Measurements from ENCODE around the gene SEC14L1.
"Not testable (repeated sequence)": the region's sequence is repeated elsewhere in the genome, so short reads cannot be mapped to it uniquely, and the experiment has no call there.

Gene SEC14L1

GRCh38 chr17:77150196-77150595 lies 9.4 kb downstream of the SEC14L1 start:
- peaks cover 67% of the 10 kb centered on the region for H3K4me1 ChIP-seq (ENCODE audit: low read length)
- peaks cover 12% of the 10 kb centered on the region; the same call in 1 of the 2 replicates for H3K36me3 ChIP-seq (replicated peaks; ENCODE audit: insufficient read depth, low read length)
- peaks cover 42% of the 10 kb centered on the region for H4K20me1 ChIP-seq (ENCODE audit: insufficient read depth, low read length)

GRCh38 chr17:77151186-77151585 lies 10.4 kb downstream of the SEC14L1 start:
- Histone ChIP-seq H3F3A (ENCODE audit: insufficient read depth, low read length) (peaks cover 38% of the 10 kb centered on the region), H3K9ac (ENCODE audit: low read length) (no peak overlapping the region; the same call in 1 of the 2 replicates), H3K9me3 (replicated peaks; ENCODE audit: insufficient read depth, low read length) (no peaks in the 10 kb centered on the region), H3K4me1 (ENCODE audit: low read length) (peaks cover 64% of the 10 kb centered on the region), H2AFZ (ENCODE audit: low read length) (no peak overlapping the region), H3K4me2 (ENCODE audit: low read depth, low read length) (peak overlapping the region; percentile 80), H3K9me2 (replicated peaks; ENCODE audit: insufficient read depth, low read length) (no peaks in the 10 kb centered on the region), H3K4me3 (ENCODE audit: low read length) (no peak overlapping the region), H3K27ac (ENCODE audit: low read length) (no peak overlapping the region), H3K79me2 (ENCODE audit: low read length) (peaks cover 92% of the 10 kb centered on the region), H4K20me1 (ENCODE audit: insufficient read depth, low read length) (peaks cover 51% of the 10 kb centered on the region), H3K36me3 (replicated peaks; ENCODE audit: insufficient read depth, low read length) (peaks cover 12% of the 10 kb centered on the region; the same call in 1 of the 2 replicates), H3K27me3 (replicated peaks; ENCODE audit: insufficient read depth, low read length) (no peaks in the 10 kb centered on the region)
- TF ChIP-seq CTCF (IDR thresholded peaks at IDR 0.05; ENCODE audit: low read length) (no peak), EZH2 (optimal IDR thresholded peaks at IDR 0.05; ENCODE audit: low read depth, low read length) (no peak), EZH2phosphoT487 (IDR thresholded peaks at IDR 0.05; ENCODE audit: low read length) (no peak)
- peak; percentile 5 for DNase-seq

More at GRCh38 chr17:77150196-77150595, 9.4 kb downstream of the SEC14L1 start:
- H3K4me3 ChIP-seq (ENCODE audit: low read length), result no peak overlapping the region
- peaks cover 48% of the 10 kb centered on the region for H3F3A ChIP-seq (ENCODE audit: insufficient read depth, low read length)
- H3K79me2 ChIP-seq (ENCODE audit: low read length), result peaks cover 92% of the 10 kb centered on the region
- H3K4me2 ChIP-seq (ENCODE audit: low read depth, low read length), result peak overlapping the region; percentile 80
- H3K27me3 ChIP-seq (replicated peaks; ENCODE audit: insufficient read depth, low read length), result no peaks in the 10 kb centered on the region
- H3K9ac ChIP-seq (ENCODE audit: low read length), result peak overlapping the region; percentile 14; the same call in 1 of the 2 replicates
- no peak for TF ChIP-seq EZH2 (optimal IDR thresholded peaks at IDR 0.05; ENCODE audit: low read depth, low read length)
- TF ChIP-seq EZH2phosphoT487 (IDR thresholded peaks at IDR 0.05; ENCODE audit: low read length), result no peak
- no peak for TF ChIP-seq CTCF (IDR thresholded peaks at IDR 0.05; ENCODE audit: low read length)
- H3K27ac ChIP-seq (ENCODE audit: low read length), result peak overlapping the region; percentile 99
- H3K9me2 ChIP-seq (replicated peaks; ENCODE audit: insufficient read depth, low read length), result no peaks in the 10 kb centered on the region
- no peak overlapping the region for H2AFZ ChIP-seq (ENCODE audit: low read length)
- no peaks in the 10 kb centered on the region for H3K9me3 ChIP-seq (replicated peaks; ENCODE audit: insufficient read depth, low read length)
- DNase-seq, result peak; percentile 53

- peaks cover 57% of the 10 kb centered on the region for H4K20me1 ChIP-seq (ENCODE audit: insufficient read depth, low read length)
- not testable (repeated sequence) for H3K9me2 ChIP-seq (replicated peaks; ENCODE audit: insufficient read depth, low read length); H3K4me3 ChIP-seq (ENCODE audit: low read length); DNase-seq; H3K9ac ChIP-seq (ENCODE audit: low read length); H2AFZ ChIP-seq (ENCODE audit: low read length); H3K9me3 ChIP-seq (replicated peaks; ENCODE audit: insufficient read depth, low read length); H3K27me3 ChIP-seq (replicated peaks; ENCODE audit: insufficient read depth, low read length); H3K4me2 ChIP-seq (ENCODE audit: low read depth, low read length); H3K27ac ChIP-seq (ENCODE audit: low read length)
- peaks cover 12% of the 10 kb centered on the region; the same call in 1 of the 2 replicates for H3K36me3 ChIP-seq (replicated peaks; ENCODE audit: insufficient read depth, low read length)
- peaks cover 94% of the 10 kb centered on the region for H3K79me2 ChIP-seq (ENCODE audit: low read length)
- H3F3A ChIP-seq (ENCODE audit: insufficient read depth, low read length), result peaks cover 34% of the 10 kb centered on the region
- peaks cover 63% of the 10 kb centered on the region for H3K4me1 ChIP-seq (ENCODE audit: low read length)
Observed at GRCh38 chr17:77152056-77152455, 11.3 kb downstream of the SEC14L1 start.

DNA sequence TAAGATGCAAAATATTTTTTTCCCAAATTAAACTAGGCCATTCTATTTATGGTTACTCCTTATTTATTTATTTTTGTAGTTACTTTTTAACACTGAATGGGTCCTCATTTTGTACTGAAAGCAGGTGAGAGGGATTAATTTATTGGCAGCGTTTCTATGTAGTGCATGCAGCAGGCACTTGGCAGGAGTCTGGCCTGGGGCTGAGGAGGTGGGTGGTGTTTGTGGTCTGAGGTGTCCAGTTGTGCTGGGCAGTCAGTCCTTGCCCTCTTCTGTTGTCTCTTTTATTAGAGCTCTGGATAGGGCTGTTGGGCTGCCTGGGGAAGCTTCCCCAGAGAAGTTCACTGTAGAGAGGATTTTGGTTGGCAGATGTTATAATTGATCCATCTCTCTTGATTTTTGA lies 12.7 kb downstream of the SEC14L1 start:
- peaks cover 61% of the 10 kb centered on the region for H3K4me1 ChIP-seq (ENCODE audit: low read length)
- DNase-seq, result no peak
- no peak overlapping the region for H2AFZ ChIP-seq (ENCODE audit: low read length)
- no peak overlapping the region for H3K4me2 ChIP-seq (ENCODE audit: low read depth, low read length)
- no peak overlapping the region; the same call in 1 of the 2 replicates for H3K27ac ChIP-seq (ENCODE audit: low read length)
- no peak overlapping the region for H3K9ac ChIP-seq (ENCODE audit: low read length)
- peaks cover 20% of the 10 kb centered on the region for H3F3A ChIP-seq (ENCODE audit: insufficient read depth, low read length)
- peaks cover 12% of the 10 kb centered on the region; the same call in 1 of the 2 replicates for H3K36me3 ChIP-seq (replicated peaks; ENCODE audit: insufficient read depth, low read length)
- no peaks in the 10 kb centered on the region for H3K27me3 ChIP-seq (replicated peaks; ENCODE audit: insufficient read depth, low read length)
- H3K79me2 ChIP-seq (ENCODE audit: low read length), result peaks cover 100% of the 10 kb centered on the region
- no peaks in the 10 kb centered on the region for H3K9me2 ChIP-seq (replicated peaks; ENCODE audit: insufficient read depth, low read length)
- H3K4me3 ChIP-seq (ENCODE audit: low read length), result no peak overlapping the region
- H4K20me1 ChIP-seq (ENCODE audit: insufficient read depth, low read length), result peaks cover 64% of the 10 kb centered on the region
- no peaks in the 10 kb centered on the region for H3K9me3 ChIP-seq (replicated peaks; ENCODE audit: insufficient read depth, low read length)
- TF ChIP-seq EZH2phosphoT487 (IDR thresholded peaks at IDR 0.05; ENCODE audit: low read length) (no peak), EZH2 (optimal IDR thresholded peaks at IDR 0.05; ENCODE audit: low read depth, low read length) (no peak)
